Smooth muscle cell (in vitro differentiated cells): ENCODE data around the gene GLIPR2. TPM values are rescaled to one million over a fixed set of nuclear protein-coding genes. Genes with fewer than 3 reads are reported as not detected.

Experiments used
- DNase-seq: peaks from one replicate; lab custom pipeline; 2025; ENCODE audit not compliant: unreplicated experiment; lab: John Stamatoyannopoulos, UW
- H2AFZ ChIP-seq: fragments of 200-600 bp; sonication (generic); 2 replicates; pipeline ENCODE4 v1.6.0; 2016; ENCODE audit warnings: antibody characterized with exemption, low read depth, mild to moderate bottlenecking
- H3F3A ChIP-seq: fragments of 200-600 bp; sonication (generic); 2 replicates; pipeline ENCODE4 v1.6.0; 2017; ENCODE audit warnings: antibody characterized with exemption, low read depth
- H3K27ac ChIP-seq: fragments of 200-600 bp; sonication (generic); 2 replicates; pipeline ENCODE4 v1.5.1; 2016; ENCODE audit warnings: low read depth, mild to moderate bottlenecking
- H3K27me3 ChIP-seq: fragments of 200-600 bp; sonication (generic); 2 replicates; pipeline ENCODE4 v1.6.1; 2016; ENCODE audit warnings: low read depth, mild to moderate bottlenecking
- H3K36me3 ChIP-seq: fragments of 200-600 bp; sonication (generic); 2 replicates; pipeline ENCODE4 v1.5.1; 2016; ENCODE audit warnings: low read depth
- H3K4me1 ChIP-seq: fragments of 200-600 bp; sonication (generic); 2 replicates; pipeline ENCODE4 v1.5.1; 2016; ENCODE audit warnings: low read depth
- H3K4me2 ChIP-seq: fragments of 200-600 bp; sonication (generic); 2 replicates; pipeline ENCODE4 v1.6.0; 2016; ENCODE audit warnings: mild to moderate bottlenecking
- H3K4me3 ChIP-seq: fragments of 200-600 bp; sonication (generic); 2 replicates; pipeline ENCODE4 v1.5.1; 2016; ENCODE audit warnings: mild to moderate bottlenecking
- H3K79me2 ChIP-seq: fragments of 200-600 bp; sonication (generic); 2 replicates; pipeline ENCODE4 v1.6.0; 2016; ENCODE audit warnings: low read depth, mild to moderate bottlenecking
- H3K9ac ChIP-seq: fragments of 200-600 bp; sonication (generic); 2 replicates; pipeline ENCODE4 v1.6.0; 2016; ENCODE audit warnings: low read depth
- H3K9me3 ChIP-seq: fragments of 200-600 bp; sonication (generic); replicated peaks from 2 replicates; pipeline ENCODE4 v1.5.1; 2016; ENCODE audit warnings: low read depth
- H4K20me1 ChIP-seq: fragments of 200-600 bp; sonication (generic); 2 replicates; pipeline ENCODE4 v1.6.0; 2016; ENCODE audit warnings: low read depth
- WGBS: methylation state at CpG from one replicate; pipeline ENCODE4 v1.1.7; 2016; ENCODE audit warnings: low lambda C conversion rate; 5-methylcytosine and 5-hydroxymethylcytosine counted together
- polyA plus RNA-seq: library from polyadenylated mRNA; unstranded; fragments of >200 nt; fragmentation: Nextera tagmentation; extraction: Ambion mirVana; gene quantifications from 2 replicates; pipeline ENCODE4 v1.2.1, GENCODE V29; 2016
- total RNA-seq: library from RNA; depleted of rRNA; stranded (reverse); fragments of >200 nt; gene quantifications from 2 replicates; pipeline ENCODE4 v1.2.3, GENCODE V29; 2014
- TF ChIP-seq, protein P1 (sequence below): fragments of 200-600 bp; sonication (generic); IDR thresholded peaks from 2 replicates; pipeline ENCODE4 v1.5.1; 2017; ENCODE audit warnings: borderline replicate concordance, mild to moderate bottlenecking, antibody characterized with exemption; ENCODE audit not compliant: insufficient read depth, poor library complexity, severe bottlenecking

GLIPR2 gene
- total and polyA plus RNA-seq, 2 experiments from 2014 or later: 30.7 to 121 TPM

DNA sequence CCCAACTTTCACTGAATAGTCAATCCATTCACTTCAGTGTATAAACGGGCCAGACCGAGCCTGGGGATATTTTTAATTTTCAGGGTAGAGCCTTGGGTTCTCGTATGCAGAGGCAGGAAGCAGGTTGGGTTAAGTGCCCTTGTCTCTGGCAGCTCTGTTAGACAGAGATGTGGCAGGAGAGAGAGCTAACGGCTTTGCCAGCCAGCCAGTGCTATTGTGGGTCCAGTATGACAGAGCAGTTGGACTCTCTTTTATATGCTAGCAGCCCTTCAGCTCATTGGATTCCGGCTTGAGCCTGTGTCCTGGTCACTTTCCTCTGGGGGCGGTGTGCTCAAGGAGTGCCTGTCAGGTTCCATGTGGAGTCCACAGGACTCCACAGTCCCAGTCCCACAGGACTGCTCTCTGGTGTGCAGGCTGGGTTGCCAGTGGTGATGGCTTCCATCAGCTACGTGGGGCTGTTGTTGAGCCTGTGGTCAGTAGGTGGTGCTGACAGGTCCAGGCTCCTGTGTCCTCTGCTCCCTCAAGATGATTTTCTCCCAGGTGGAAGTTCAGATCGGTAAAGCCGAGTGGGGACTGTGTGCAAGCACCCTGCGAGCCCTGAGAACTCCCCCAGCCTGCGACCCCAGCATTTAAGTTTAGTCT lies 68.5 kb downstream of the GLIPR2 start:
- H3K36me3 ChIP-seq: peaks cover 18% of the 10 kb centered on the region
- no peak overlapping the region for H2AFZ ChIP-seq
- H3K27me3 ChIP-seq: no peaks in the 10 kb centered on the region
- TF ChIP-seq, protein P1, sequence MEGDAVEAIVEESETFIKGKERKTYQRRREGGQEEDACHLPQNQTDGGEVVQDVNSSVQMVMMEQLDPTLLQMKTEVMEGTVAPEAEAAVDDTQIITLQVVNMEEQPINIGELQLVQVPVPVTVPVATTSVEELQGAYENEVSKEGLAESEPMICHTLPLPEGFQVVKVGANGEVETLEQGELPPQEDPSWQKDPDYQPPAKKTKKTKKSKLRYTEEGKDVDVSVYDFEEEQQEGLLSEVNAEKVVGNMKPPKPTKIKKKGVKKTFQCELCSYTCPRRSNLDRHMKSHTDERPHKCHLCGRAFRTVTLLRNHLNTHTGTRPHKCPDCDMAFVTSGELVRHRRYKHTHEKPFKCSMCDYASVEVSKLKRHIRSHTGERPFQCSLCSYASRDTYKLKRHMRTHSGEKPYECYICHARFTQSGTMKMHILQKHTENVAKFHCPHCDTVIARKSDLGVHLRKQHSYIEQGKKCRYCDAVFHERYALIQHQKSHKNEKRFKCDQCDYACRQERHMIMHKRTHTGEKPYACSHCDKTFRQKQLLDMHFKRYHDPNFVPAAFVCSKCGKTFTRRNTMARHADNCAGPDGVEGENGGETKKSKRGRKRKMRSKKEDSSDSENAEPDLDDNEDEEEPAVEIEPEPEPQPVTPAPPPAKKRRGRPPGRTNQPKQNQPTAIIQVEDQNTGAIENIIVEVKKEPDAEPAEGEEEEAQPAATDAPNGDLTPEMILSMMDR: no peak
- H3K4me3 ChIP-seq: no peak overlapping the region
- peaks cover 72% of the 10 kb centered on the region for H4K20me1 ChIP-seq
- H3K9ac ChIP-seq: no peak overlapping the region
- H3K4me2 ChIP-seq: no peak overlapping the region
- peaks cover 20% of the 10 kb centered on the region for H3K79me2 ChIP-seq
- WGBS: 93% methylated on average over 11 of the region's 11 CpGs
- DNase-seq: no peak
- peaks cover 12% of the 10 kb centered on the region for H3K4me1 ChIP-seq
- H3F3A ChIP-seq: peaks cover 47% of the 10 kb centered on the region
- H3K9me3 ChIP-seq: no peaks in the 10 kb centered on the region
- H3K27ac ChIP-seq: no peak overlapping the region

- H3K36me3 ChIP-seq: peaks cover 14% of the 10 kb centered on the region
- no peak for DNase-seq
- no peak overlapping the region for H3K4me3 ChIP-seq
- H3K27me3 ChIP-seq: no peaks in the 10 kb centered on the region
- H3F3A ChIP-seq: peaks cover 47% of the 10 kb centered on the region
- peak overlapping the region; percentile 61 for H3K4me2 ChIP-seq
- H3K27ac ChIP-seq: peak overlapping the region; percentile 93
- WGBS: 38% methylated on average over 4 of the region's 4 CpGs
- H4K20me1 ChIP-seq: peaks cover 79% of the 10 kb centered on the region
- peak overlapping the region; percentile 46 for H3K9ac ChIP-seq
- H3K79me2 ChIP-seq: peaks cover 25% of the 10 kb centered on the region
- no peaks in the 10 kb centered on the region for H3K9me3 ChIP-seq
- TF ChIP-seq, protein P1: no peak
- H3K4me1 ChIP-seq: peaks cover 12% of the 10 kb centered on the region
- H2AFZ ChIP-seq: no peak overlapping the region
Observed at GRCh38 chr9:36207016-36207415, 70.5 kb downstream of the GLIPR2 start.

- Histone ChIP-seq H3F3A (peaks cover 48% of the 10 kb centered on the region), H3K9ac (peak overlapping the region; percentile 55), H3K79me2 (peaks cover 25% of the 10 kb centered on the region), H3K36me3 (peaks cover 14% of the 10 kb centered on the region), H3K9me3 (no peaks in the 10 kb centered on the region), H2AFZ (no peak overlapping the region), H3K27ac (peak overlapping the region; percentile 93), H3K4me1 (peaks cover 12% of the 10 kb centered on the region), H3K27me3 (no peaks in the 10 kb centered on the region), H3K4me2 (peak overlapping the region; percentile 61), H3K4me3 (no peak overlapping the region), H4K20me1 (peaks cover 81% of the 10 kb centered on the region)
- no peak for DNase-seq
- WGBS: 13% methylated on average over 1 of the region's 1 CpG
- TF ChIP-seq, protein P1: no peak
Observed at GRCh38 chr9:36207546-36208012, 71.0 kb downstream of the GLIPR2 start.
